Calu3 (cell line): ENCODE data around the gene RRP1B. TPM values are rescaled to one million over a fixed set of nuclear protein-coding genes. Genes with fewer than 3 reads are reported as not detected.
"Not testable (repeated sequence)": the region's sequence is repeated elsewhere in the genome, so short reads cannot be mapped to it uniquely, and the experiment has no call there.

Experiments
- BruUV-seq: library from RNA; stranded (reverse); fragments of 400-500 nt; replicated peaks from 2 replicates; lab custom pipeline; 2021; lab: Mats Ljungman, UMichigan
- CTCF ChIA-PET: fragments of 300-600 bp; sonication (Branson Sonifier 250); formaldehyde crosslinking; loops from one replicate; lab custom pipeline; 2022; ENCODE audit warnings: antibody characterized with exemption; lab: Charles Lee
- DNase-seq: peaks from one replicate; pipeline ENCODE4 v3.0.0; 2022
- H3K27ac Mint-ChIP-seq: one replicate; pipeline ENCODE4 v1.8.0; 2022; ENCODE audit warnings: mixed read lengths; ENCODE audit not compliant: unreplicated experiment
- H3K27me3 Mint-ChIP-seq: one replicate; pipeline ENCODE4 v1.8.0; 2022; ENCODE audit warnings: mixed read lengths; ENCODE audit not compliant: unreplicated experiment
- H3K36me3 Mint-ChIP-seq: one replicate; pipeline ENCODE4 v1.8.0; 2022; ENCODE audit warnings: mild to moderate bottlenecking, moderate library complexity, mixed read lengths; ENCODE audit not compliant: insufficient read depth, unreplicated experiment
- H3K4me1 Mint-ChIP-seq: one replicate; pipeline ENCODE4 v1.8.0; 2022; ENCODE audit warnings: mild to moderate bottlenecking, low read depth, mixed read lengths; ENCODE audit not compliant: unreplicated experiment
- H3K4me3 Mint-ChIP-seq: one replicate; pipeline ENCODE4 v1.8.0; 2022; ENCODE audit warnings: mild to moderate bottlenecking, low read depth, moderate library complexity, mixed read lengths; ENCODE audit not compliant: unreplicated experiment
- H3K9me3 Mint-ChIP-seq: one replicate; pipeline ENCODE4 v1.8.0; 2022; ENCODE audit warnings: low read depth, mixed read lengths; ENCODE audit not compliant: unreplicated experiment
- CTCF ChIP-seq: fragments of 200-600 bp; IDR thresholded peaks from one replicate; pipeline ENCODE4 v1.8.0; 2022; ENCODE audit warnings: antibody characterized with exemption; ENCODE audit not compliant: unreplicated experiment
- intact Hi-C: fragments of 100-400 bp; cut with micrococcal nuclease; formaldehyde crosslinking; loops from one replicate; pipeline ENCODE4 v1.10.0; 2022; ENCODE audit not compliant: unreplicated experiment
- total RNA-seq: library from RNA; stranded (reverse); gene quantifications from 2 replicates; pipeline ENCODE4 v1.2.3, GENCODE V29; 2022

Gene RRP1B
- total RNA-seq, 1 experiment from 2014 or later: 26.0 TPM

- Mint-ChIP-seq H3K36me3 (peaks cover 35% of the 10 kb centered on the region), H3K4me1 (no peaks in the 10 kb centered on the region), H3K4me3 (no peak overlapping the region), H3K27ac (no peak overlapping the region), H3K9me3 (no peaks in the 10 kb centered on the region), H3K27me3 (no peaks in the 10 kb centered on the region)
- CTCF ChIA-PET: no interaction called here
- DNase-seq: no peak
- intact Hi-C loops: no loop called here
- TF ChIP-seq CTCF: no peak
- no TSS peak for BruUV-seq
Measured at GRCh38 chr21:43676391-43676790, 17.0 kb downstream of the RRP1B start.

GRCh38 chr21:43679951-43680350, 20.6 kb downstream of the RRP1B start:
- Mint-ChIP-seq H3K27ac (no peak overlapping the region), H3K36me3 (peaks cover 38% of the 10 kb centered on the region), H3K27me3 (no peaks in the 10 kb centered on the region), H3K4me3 (no peak overlapping the region), H3K4me1 (no peaks in the 10 kb centered on the region), H3K9me3 (no peaks in the 10 kb centered on the region)
- intact Hi-C loops: no loop called here
- BruUV-seq: no TSS peak
- CTCF ChIA-PET: no interaction called here
- no peak for DNase-seq
- TF ChIP-seq CTCF: no peak

- peaks cover 38% of the 10 kb centered on the region for H3K36me3 Mint-ChIP-seq
- H3K4me3 Mint-ChIP-seq, CTCF ChIA-PET, intact Hi-C loops, DNase-seq, H3K9me3 Mint-ChIP-seq, BruUV-seq, H3K27ac Mint-ChIP-seq, H3K4me1 Mint-ChIP-seq, H3K27me3 Mint-ChIP-seq: not testable (repeated sequence)
Measured at GRCh38 chr21:43680421-43680820, 21.1 kb downstream of the RRP1B start.

GRCh38 chr21:43681650-43682049, 22.3 kb downstream of the RRP1B start:
- no peak overlapping the region for H3K27ac Mint-ChIP-seq
- H3K36me3 Mint-ChIP-seq: peaks cover 38% of the 10 kb centered on the region
- no peak for TF ChIP-seq CTCF
- no peaks in the 10 kb centered on the region for H3K9me3 Mint-ChIP-seq
- H3K27me3 Mint-ChIP-seq: no peaks in the 10 kb centered on the region
- intact Hi-C loops: no loop called here
- H3K4me3 Mint-ChIP-seq: no peak overlapping the region
- H3K4me1 Mint-ChIP-seq: no peaks in the 10 kb centered on the region
- CTCF ChIA-PET: no interaction called here
- no TSS peak for BruUV-seq
- no peak for DNase-seq

- no peak overlapping the region for H3K4me3 Mint-ChIP-seq
- no peak for TF ChIP-seq CTCF
- H3K27ac Mint-ChIP-seq: no peak overlapping the region
- H3K36me3 Mint-ChIP-seq: peaks cover 38% of the 10 kb centered on the region
- DNase-seq: no peak
- CTCF ChIA-PET: no interaction called here
- H3K9me3 Mint-ChIP-seq: no peaks in the 10 kb centered on the region
- no peaks in the 10 kb centered on the region for H3K4me1 Mint-ChIP-seq
- H3K27me3 Mint-ChIP-seq: no peaks in the 10 kb centered on the region
- BruUV-seq: no TSS peak
- intact Hi-C loops: no loop called here
Measured at GRCh38 chr21:43684424-43684823, 25.1 kb downstream of the RRP1B start.
